Prostate gland (tissue), 2 donors: Measurements from ENCODE around the gene LRRC40.

Experiments used
- CTCF ChIP-seq, 4 experiments: fragments of 200-600 bp in 2 of 4; fragments of 450-650 bp in 2 of 4; sonication (generic) in 2 of 4; IDR thresholded peaks; 1 replicate in 3 of 4; 2 replicates in 1 of 4; pipeline ENCODE4 v1.5.1; 2016 to 2019; ENCODE audit warnings: antibody characterized with exemption in 4 of 4, mild to moderate bottlenecking in 2 of 4, moderate library complexity in 2 of 4
- POLR2AphosphoS5 ChIP-seq: sonication (generic); formaldehyde crosslinking; IDR thresholded peaks from one replicate; pipeline ENCODE4 v1.6.1; 2017; ENCODE audit warnings: antibody characterized with exemption

GRCh38 chr1:70101774-70102173, 103.6 kb downstream of the LRRC40 start:
- TF ChIP-seq CTCF (IDR thresholded peaks at IDR 0.05) (no peak), POLR2AphosphoS5 (no peak)
